Duodenal mucosa (tissue), 2 donors: ENCODE results near the gene PDGFC.

Experiments
- H3K27ac ChIP-seq: one replicate; pipeline ENCODE4 v1.7.0; 2013; ENCODE audit warnings: low read depth, low read length
- H3K27me3 ChIP-seq, 2 donors: one replicate each; pipeline ENCODE4 v1.7.0; 2013; ENCODE audit warnings: low read length in 2 of 2, control low read depth in 1 of 2; ENCODE audit not compliant: insufficient read depth in 2 of 2, control insufficient read depth in 1 of 2
- H3K36me3 ChIP-seq, 2 donors: one replicate each; pipeline ENCODE4 v1.7.0; 2013; ENCODE audit warnings: low read length in 2 of 2, control low read depth in 1 of 2; ENCODE audit not compliant: insufficient read depth in 2 of 2, control insufficient read depth in 1 of 2
- H3K4me1 ChIP-seq, 2 donors: one replicate each; pipeline ENCODE4 v1.7.0; 2013; ENCODE audit warnings: low read length in 2 of 2, control low read depth in 1 of 2; ENCODE audit not compliant: insufficient read depth in 2 of 2, control insufficient read depth in 1 of 2
- H3K4me3 ChIP-seq, 2 donors: one replicate each; pipeline ENCODE4 v1.7.0; 2013; ENCODE audit warnings: low read length in 2 of 2, low read depth in 1 of 2
- H3K9ac ChIP-seq, 2 donors: one replicate each; pipeline ENCODE4 v1.7.0; 2013; ENCODE audit warnings: low read length in 2 of 2, low read depth in 1 of 2
- H3K9me3 ChIP-seq, 2 donors: one replicate each; pipeline ENCODE4 v1.7.0; 2013; ENCODE audit warnings: low read length in 2 of 2, control low read depth in 1 of 2; ENCODE audit not compliant: control insufficient read depth in 1 of 2

The PDGFC gene

DNA sequence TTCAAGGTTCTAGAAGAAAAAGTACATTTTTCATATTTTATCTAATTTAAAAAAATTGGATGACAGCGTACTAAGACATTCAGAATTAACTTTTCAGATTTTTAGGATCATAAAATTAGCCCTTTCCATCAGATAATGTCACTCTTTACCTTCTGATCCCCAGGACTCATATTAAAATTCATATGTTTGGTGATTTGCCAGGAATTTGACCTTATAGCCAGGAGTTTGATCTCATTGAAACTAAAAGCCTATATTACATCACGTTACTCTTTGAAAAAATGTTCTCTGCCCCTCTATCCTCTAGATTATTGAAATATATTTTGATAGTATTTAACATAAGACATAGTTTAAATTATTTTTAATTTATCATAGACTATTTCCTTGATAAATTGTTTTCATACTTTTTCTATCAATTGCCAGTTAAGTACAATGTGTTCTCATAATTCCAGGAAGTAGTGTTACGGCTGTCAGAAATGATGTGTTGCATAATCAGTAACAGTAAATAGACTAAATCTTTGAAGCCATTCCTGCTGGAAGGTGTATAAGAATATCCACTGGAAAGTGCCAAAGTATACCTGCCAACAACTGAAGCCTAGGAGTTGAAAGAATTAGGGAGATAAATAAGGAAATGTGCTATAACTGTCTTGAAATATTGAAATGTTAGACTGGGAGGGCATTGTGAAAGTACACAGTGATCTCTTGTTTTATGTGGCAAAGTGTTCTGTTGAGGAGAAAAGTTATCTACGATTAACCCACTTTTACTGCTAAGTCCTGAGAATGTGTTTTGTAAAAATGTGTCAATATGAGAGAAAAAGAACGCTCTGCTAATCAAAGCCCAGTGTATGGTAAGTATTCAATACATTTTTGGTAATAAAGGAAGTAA, 32.9 kb upstream of the PDGFC start:
- Histone ChIP-seq H3K4me3 (no peak overlapping the region), H3K4me1 (no peaks in the 10 kb centered on the region), H3K27me3 (no peaks in the 10 kb centered on the region), H3K9me3 (no peaks in the 10 kb centered on the region), H3K27ac (no peak overlapping the region), H3K36me3 (no peaks in the 10 kb centered on the region), H3K9ac (no peak overlapping the region)

- Histone ChIP-seq H3K9me3 (peaks cover 5 to 7% of the 10 kb centered on the region in 2 donors), H3K4me3 (no peak overlapping the region), H3K27me3 (no peaks in the 10 kb centered on the region), H3K27ac (no peak overlapping the region), H3K4me1 (peaks cover 0 to 6% of the 10 kb centered on the region in 2 donors), H3K36me3 (no peaks in the 10 kb centered on the region), H3K9ac (no peak overlapping the region)
Observed at GRCh38 chr4:156999175-156999517, 27.5 kb upstream of the PDGFC start.

- Histone ChIP-seq H3K4me3 (no peak overlapping the region), H3K9me3 (peaks cover 5 to 7% of the 10 kb centered on the region in 2 donors), H3K27ac (no peak overlapping the region), H3K27me3 (no peaks in the 10 kb centered on the region), H3K4me1 (peaks cover 0 to 6% of the 10 kb centered on the region in 2 donors), H3K9ac (no peak overlapping the region), H3K36me3 (no peaks in the 10 kb centered on the region)
Observed at GRCh38 chr4:156998500-156999174, 27.0 kb upstream of the PDGFC start.

GRCh38 chr4:156992943-156993342, 21.3 kb upstream of the PDGFC start:
- Histone ChIP-seq H3K4me1 (no peaks in the 10 kb centered on the region), H3K9ac (no peak overlapping the region), H3K27me3 (no peaks in the 10 kb centered on the region), H3K36me3 (no peaks in the 10 kb centered on the region), H3K27ac (no peak overlapping the region), H3K4me3 (no peak overlapping the region), H3K9me3 (peaks cover 7 to 12% of the 10 kb centered on the region in 2 donors)

DNA sequence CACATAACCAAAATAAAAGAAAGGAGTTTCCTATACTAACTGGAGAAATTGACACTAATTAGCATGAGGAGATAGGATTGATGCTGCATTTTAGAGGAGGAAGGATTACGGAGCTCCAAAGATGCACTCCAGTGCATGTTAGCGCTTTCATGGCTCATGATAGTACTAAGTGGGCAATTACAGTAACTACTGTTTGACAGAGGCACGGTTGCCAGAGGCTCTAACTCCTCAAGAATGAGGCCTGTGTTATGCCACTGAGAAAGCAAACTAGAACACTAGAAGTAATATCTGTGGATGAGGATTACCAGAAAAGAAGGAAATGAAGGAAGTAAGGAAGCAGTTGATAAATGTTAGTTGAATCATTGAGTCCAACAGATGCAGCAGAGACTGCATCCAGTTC, 19.6 kb upstream of the PDGFC start:
- Histone ChIP-seq H3K27me3 (no peaks in the 10 kb centered on the region), H3K4me1 (no peaks in the 10 kb centered on the region), H3K9me3 (peaks cover 0 to 7% of the 10 kb centered on the region in 2 donors), H3K4me3 (no peak overlapping the region), H3K36me3 (no peaks in the 10 kb centered on the region), H3K9ac (no peak overlapping the region), H3K27ac (no peak overlapping the region)

- no peaks in the 10 kb centered on the region for H3K9me3 ChIP-seq
- H3K4me1 ChIP-seq, result no peaks in the 10 kb centered on the region
- H3K4me3 ChIP-seq, result no peak overlapping the region
- H3K27me3 ChIP-seq, result no peaks in the 10 kb centered on the region
- no peaks in the 10 kb centered on the region for H3K36me3 ChIP-seq
- no peak overlapping the region for H3K27ac ChIP-seq
- H3K9ac ChIP-seq, result no peak overlapping the region
Observed at GRCh38 chr4:156983366-156983765, 11.8 kb upstream of the PDGFC start.

DNA sequence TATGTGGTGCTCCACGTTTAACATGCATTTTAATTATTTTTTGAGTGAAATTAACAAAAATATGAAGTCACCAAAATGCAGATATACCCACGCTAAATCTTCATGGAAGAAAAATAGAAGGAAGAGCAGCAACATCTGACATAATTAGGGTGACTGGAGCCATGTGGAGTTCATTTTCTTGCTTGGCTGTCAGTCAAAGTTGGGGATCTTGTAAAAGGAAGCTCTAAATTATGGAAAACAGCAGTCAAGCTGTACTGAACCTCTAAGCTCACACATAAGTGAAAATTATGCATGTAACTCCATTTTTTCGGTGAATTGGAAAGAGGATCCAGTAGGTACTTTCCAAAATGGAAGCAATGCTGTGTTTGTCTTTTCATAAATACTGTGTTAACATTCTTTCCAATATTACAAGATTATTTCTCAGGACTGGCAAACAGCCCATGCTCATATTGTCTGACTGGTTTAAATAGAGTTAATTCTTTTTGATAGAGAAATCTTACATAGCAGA, 9.7 kb upstream of the PDGFC start:
- Histone ChIP-seq H3K36me3 (no peaks in the 10 kb centered on the region), H3K4me1 (peaks cover 0 to 5% of the 10 kb centered on the region in 2 donors), H3K9me3 (no peaks in the 10 kb centered on the region), H3K4me3 (no peak overlapping the region), H3K27me3 (no peaks in the 10 kb centered on the region), H3K9ac (no peak overlapping the region), H3K27ac (no peak overlapping the region)

GRCh38 chr4:156977435-156978160, 6.0 kb upstream of the PDGFC start:
- Histone ChIP-seq H3K4me3 (no peak overlapping the region), H3K36me3 (no peaks in the 10 kb centered on the region), H3K4me1 (peaks cover 5 to 13% of the 10 kb centered on the region in 2 donors), H3K9me3 (no peaks in the 10 kb centered on the region), H3K27me3 (no peaks in the 10 kb centered on the region), H3K27ac (no peak overlapping the region), H3K9ac (no peak overlapping the region)

DNA sequence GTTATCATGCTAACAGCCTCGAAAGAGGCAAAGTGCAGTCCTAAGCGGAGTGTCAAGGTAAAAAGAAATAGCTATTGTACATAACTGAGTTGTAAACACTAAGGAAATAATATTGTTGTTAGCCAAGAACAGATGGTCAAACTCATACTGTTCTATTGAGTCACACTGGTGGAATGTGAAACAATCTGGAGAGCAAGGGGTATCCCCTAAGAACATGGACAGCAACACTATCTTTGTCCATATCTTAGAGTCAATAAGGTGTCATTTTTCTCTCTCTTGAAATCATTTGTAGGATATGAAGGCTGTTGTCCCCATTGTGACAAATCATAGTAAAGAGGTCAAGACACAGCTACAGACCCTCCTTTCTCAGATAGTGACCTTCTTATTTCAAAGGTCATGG, 4.5 kb upstream of the PDGFC start:
- no peak overlapping the region for H3K27ac ChIP-seq
- no peak overlapping the region for H3K4me3 ChIP-seq
- peaks cover 10 to 13% of the 10 kb centered on the region in 2 donors for H3K4me1 ChIP-seq
- H3K27me3 ChIP-seq, result no peaks in the 10 kb centered on the region
- no peaks in the 10 kb centered on the region for H3K9me3 ChIP-seq
- no peaks in the 10 kb centered on the region for H3K36me3 ChIP-seq
- H3K9ac ChIP-seq, result no peak overlapping the region

DNA sequence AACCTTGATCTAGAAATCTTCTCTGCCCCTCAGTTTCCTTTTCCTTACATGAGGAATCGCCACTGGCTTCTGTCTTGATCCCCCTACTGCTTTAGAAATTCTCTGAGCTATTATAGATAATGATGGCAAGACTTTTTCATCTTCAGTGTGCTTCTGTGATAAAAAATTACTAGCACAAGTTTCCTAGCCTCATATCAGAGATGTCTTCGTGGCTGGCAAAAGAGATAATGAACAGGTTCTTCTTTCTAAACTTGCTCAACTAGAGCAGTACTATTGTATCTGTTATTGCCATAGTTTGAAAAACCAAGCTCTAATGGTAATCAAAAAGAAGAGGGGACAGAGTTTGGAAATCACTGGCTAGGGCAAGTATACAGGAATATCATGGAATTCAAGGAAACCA, 4.1 kb upstream of the PDGFC start:
- peaks cover 11 to 13% of the 10 kb centered on the region in 2 donors for H3K4me1 ChIP-seq
- no peak overlapping the region for H3K27ac ChIP-seq
- H3K36me3 ChIP-seq, result no peaks in the 10 kb centered on the region
- H3K9ac ChIP-seq, result no peak overlapping the region
- H3K9me3 ChIP-seq, result no peaks in the 10 kb centered on the region
- H3K27me3 ChIP-seq, result no peaks in the 10 kb centered on the region
- H3K4me3 ChIP-seq, result no peak overlapping the region
